K562 (cell line): ENCODE data around the gene HCAR3. TPM values are rescaled to one million over a fixed set of nuclear protein-coding genes. Genes with fewer than 3 reads are reported as not detected.

Experiments used
- CBX3 ChIP-seq, 2 experiments: IDR thresholded peaks; 1 replicate in 1 of 2; 2 replicates in 1 of 2; pipeline ENCODE4 v1.6.1; 2012; ENCODE audit warnings: inconsistent platforms in 2 of 2, low read length in 2 of 2, borderline replicate concordance in 1 of 2, control low read depth in 1 of 2
- CTBP1 ChIP-seq: fragments of 450-650 bp; IDR thresholded peaks from 2 replicates; pipeline ENCODE4 v1.6.1; 2016; ENCODE audit warnings: borderline replicate concordance
- FOXJ3 ChIP-seq: sonication (generic); formaldehyde crosslinking; IDR thresholded peaks from 2 replicates; pipeline ENCODE4 v1.4.0; 2020; ENCODE audit warnings: mild to moderate bottlenecking, missing genetic modification reagents
- FOXP1 ChIP-seq: sonication (generic); formaldehyde crosslinking; IDR thresholded peaks from 2 replicates; pipeline ENCODE4 v1.8.0; 2022; ENCODE audit warnings: mild to moderate bottlenecking, missing genetic modification reagents
- KDM4B ChIP-seq, 2 experiments: fragments of 450-650 bp in 1 of 2; sonication (generic) in 1 of 2; IDR thresholded peaks; 2 replicates each; pipeline ENCODE4 v1.6.1; 2016 to 2017; ENCODE audit warnings: borderline replicate concordance in 2 of 2, antibody characterized with exemption in 1 of 2, low read depth in 1 of 2, mild to moderate bottlenecking in 1 of 2
- LARP7 ChIP-seq: fragments of 450-650 bp; IDR thresholded peaks from 2 replicates; pipeline ENCODE4 v1.6.1; 2016
- RBM25 ChIP-seq: fragments of 200-400 bp; formaldehyde crosslinking; IDR thresholded peaks from 2 replicates; pipeline ENCODE4 v1.6.1; 2018; ENCODE audit warnings: low read length, low read depth, moderate library complexity; ENCODE audit not compliant: severe bottlenecking
- SP2 ChIP-seq: IDR thresholded peaks from 2 replicates; pipeline ENCODE4 v1.6.1; 2011; ENCODE audit warnings: mild to moderate bottlenecking, low read depth, low read length, moderate library complexity; ENCODE audit not compliant: poor library complexity, severe bottlenecking; ENCODE audit errors: extremely low read depth
- TCF7 ChIP-seq: sonication (generic); IDR thresholded peaks from 2 replicates; pipeline ENCODE4 v1.6.1; 2016; ENCODE audit warnings: antibody characterized with exemption, borderline replicate concordance
- TSC22D4 ChIP-seq: fragments of 450-650 bp; IDR thresholded peaks from 2 replicates; pipeline ENCODE4 v1.6.1; 2016; ENCODE audit warnings: missing genetic modification characterization, missing biosample characterization, control low read depth
- ZC3H4 ChIP-seq: sonication (generic); formaldehyde crosslinking; IDR thresholded peaks from 2 replicates; pipeline ENCODE4 v1.9.0; 2021; ENCODE audit warnings: missing genetic modification reagents, borderline replicate concordance
- ZSCAN29 ChIP-seq: fragments of 450-650 bp; IDR thresholded peaks from 2 replicates; pipeline ENCODE4 v1.6.1; 2017
- polyA plus RNA-seq, 8 experiments: library from polyadenylated mRNA; depleted of rRNA in 4 of 8; stranded (reverse) in 5 of 8; unstranded in 3 of 8; fragments of >200 nt; fragmentation: Nextera tagmentation in 2 of 8; fragmentation: Illumina TruSeq in 1 of 8; extraction: Ambion mirVana in 2 of 8; extraction: Trizol in 1 of 8; gene quantifications; 2 replicates each; pipeline versions ENCODE4 v1.2.1 to v1.2.3, GENCODE V29; 2011 to 2014; ENCODE audit warnings: inconsistent platforms in 1 of 8, missing spikeins in 1 of 8
- total RNA-seq, 7 experiments: library from RNA; depleted of rRNA in 6 of 7; stranded (reverse); fragments of >200 nt in 6 of 7; fragmentation: Illumina TruSeq in 2 of 7; extraction: Trizol in 2 of 7; gene quantifications; 2 replicates each; pipeline versions ENCODE4 v1.2.1 to v1.2.3, GENCODE V29; 2011 to 2021; ENCODE audit warnings: low replicate concordance in 1 of 7
- TF ChIP-seq, protein P1 (sequence below): fragments of 250-450 bp; sonication (Bioruptor Pico); IDR thresholded peaks from 2 replicates; pipeline ENCODE4 v1.5.1; 2021; ENCODE audit warnings: mild to moderate bottlenecking
- TF ChIP-seq, protein P2 (sequence below): fragments of 450-650 bp; IDR thresholded peaks from 2 replicates; pipeline ENCODE4 v1.6.1; 2016; ENCODE audit warnings: antibody characterized with exemption
- TF ChIP-seq, protein P3 (sequence below), 2 experiments: IDR thresholded peaks in 1 of 2; conservative IDR thresholded peaks in 1 of 2; 2 replicates each; pipeline ENCODE4 v1.6.1; 2016; ENCODE audit warnings: low read depth in 2 of 2, mild to moderate bottlenecking in 1 of 2, missing compliant biosample characterization in 1 of 2, missing genetic modification characterization in 1 of 2, moderate library complexity in 1 of 2
- TF ChIP-seq, protein P4 (sequence below): conservative IDR thresholded peaks from 2 replicates; pipeline ENCODE4 v1.6.1; 2011; ENCODE audit warnings: low read depth, mild to moderate bottlenecking, low read length; ENCODE audit not compliant: control insufficient read depth

Gene HCAR3
- total and polyA plus RNA-seq, 9 of the 15 experiments (the other 6 are each of a cell fraction or from before 2014, with no cell fraction given) = not detected

DNA sequence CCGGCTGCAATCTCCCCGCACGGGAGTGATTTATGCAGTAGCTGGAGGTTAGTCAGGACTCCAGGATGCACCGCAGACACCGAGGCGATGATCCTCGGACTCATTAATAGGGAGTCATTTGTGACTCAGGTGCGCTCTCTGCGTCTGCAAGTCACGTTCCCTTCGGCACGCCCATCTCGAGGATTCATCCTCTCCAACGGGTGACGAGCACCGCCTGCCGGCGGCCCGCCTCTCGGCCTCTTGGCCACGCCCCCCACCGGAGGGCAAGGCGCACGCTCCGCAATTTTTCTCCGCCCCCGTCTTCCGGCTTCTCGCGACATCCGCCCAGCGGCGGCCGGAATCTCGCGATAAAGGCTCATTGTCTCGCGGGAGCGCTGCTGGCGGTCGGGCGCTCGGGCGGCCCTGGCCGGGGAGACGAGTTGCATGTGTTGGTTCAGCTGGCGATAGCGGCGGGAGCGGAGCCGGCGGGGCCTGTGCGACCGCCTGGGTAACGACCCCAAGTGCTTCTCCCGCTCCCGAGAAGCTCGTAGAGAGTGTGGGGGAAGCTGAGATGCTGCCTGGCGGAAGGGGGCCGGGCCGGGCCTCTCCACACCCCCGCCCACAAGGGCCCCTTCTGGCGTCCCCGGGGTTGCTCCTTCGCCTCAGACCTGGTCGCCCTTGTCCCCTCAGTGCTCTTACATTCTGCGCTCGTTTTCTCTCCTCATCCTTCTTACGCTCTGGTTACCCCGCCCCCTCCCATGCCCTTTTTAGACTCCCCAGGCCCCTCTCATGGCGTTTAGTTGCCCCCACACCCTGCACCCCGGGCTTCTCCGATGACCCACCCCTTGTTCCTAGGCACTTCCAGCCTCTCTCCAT is 36.1 kb upstream of the HCAR3 start, which contains the start of gene DENR (continued):
- TF ChIP-seq CTBP1 (peak; percentile 96), LARP7 (peak; percentile 85; the same call in 1 of the 2 replicates), KDM4B (IDR thresholded peaks at IDR 0.05; ENCODE audit: borderline replicate concordance in 2 of 2, low read depth in 1 of 2) (peak in 1 of 2 experiments; percentile 75; a peak in 1 of 4 replicates), FOXJ3 (CRISPR knock-in tag) (no peak), ZC3H4 (no peak), RBM25 (peak; percentile 100), SP2 (no peak), TSC22D4 (tag) (no peak), TCF7 (peak; percentile 33; the same call in 1 of the 2 replicates), CBX3 (IDR thresholded peaks at IDR 0.05; ENCODE audit: borderline replicate concordance in 1 of 2, low read length in 2 of 2) (peak in 1 of 2 experiments; percentile 62; a peak in 1 of 3 replicates), ZSCAN29 (0 out of 2 replicates have a peak, but pooled peaks have one; percentile 30), FOXP1 (CRISPR knock-in tag) (peak; percentile 68; the same call in 1 of the 2 replicates)
- TF ChIP-seq, protein P1, sequence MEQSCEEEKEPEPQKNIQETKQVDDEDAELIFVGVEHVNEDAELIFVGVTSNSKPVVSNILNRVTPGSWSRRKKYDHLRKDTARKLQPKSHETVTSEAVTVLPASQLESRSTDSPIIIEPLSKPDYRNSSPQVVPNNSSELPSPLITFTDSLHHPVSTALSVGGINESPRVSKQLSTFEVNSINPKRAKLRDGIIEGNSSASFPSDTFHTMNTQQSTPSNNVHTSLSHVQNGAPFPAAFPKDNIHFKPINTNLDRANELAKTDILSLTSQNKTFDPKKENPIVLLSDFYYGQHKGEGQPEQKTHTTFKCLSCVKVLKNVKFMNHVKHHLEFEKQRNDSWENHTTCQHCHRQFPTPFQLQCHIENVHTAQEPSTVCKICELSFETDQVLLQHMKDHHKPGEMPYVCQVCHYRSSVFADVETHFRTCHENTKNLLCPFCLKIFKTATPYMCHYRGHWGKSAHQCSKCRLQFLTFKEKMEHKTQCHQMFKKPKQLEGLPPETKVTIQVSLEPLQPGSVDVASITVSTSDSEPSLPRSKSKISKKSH = no peak
- TF ChIP-seq, protein P2, sequence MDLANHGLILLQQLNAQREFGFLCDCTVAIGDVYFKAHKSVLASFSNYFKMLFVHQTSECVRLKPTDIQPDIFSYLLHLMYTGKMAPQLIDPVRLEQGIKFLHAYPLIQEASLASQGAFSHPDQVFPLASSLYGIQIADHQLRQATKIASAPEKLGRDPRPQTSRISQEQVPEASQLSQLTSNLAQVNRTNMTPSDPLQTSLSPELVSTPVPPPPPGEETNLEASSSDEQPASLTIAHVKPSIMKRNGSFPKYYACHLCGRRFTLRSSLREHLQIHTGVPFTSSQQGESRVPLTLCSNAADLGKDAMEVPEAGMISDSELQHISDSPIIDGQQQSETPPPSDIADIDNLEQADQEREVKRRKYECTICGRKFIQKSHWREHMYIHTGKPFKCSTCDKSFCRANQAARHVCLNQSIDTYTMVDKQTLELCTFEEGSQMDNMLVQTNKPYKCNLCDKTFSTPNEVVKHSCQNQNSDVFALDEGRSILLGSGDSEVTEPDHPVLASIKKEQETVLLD = 0 out of 2 replicates have a peak, but pooled peaks have one; percentile 40
- TF ChIP-seq, protein P3, sequence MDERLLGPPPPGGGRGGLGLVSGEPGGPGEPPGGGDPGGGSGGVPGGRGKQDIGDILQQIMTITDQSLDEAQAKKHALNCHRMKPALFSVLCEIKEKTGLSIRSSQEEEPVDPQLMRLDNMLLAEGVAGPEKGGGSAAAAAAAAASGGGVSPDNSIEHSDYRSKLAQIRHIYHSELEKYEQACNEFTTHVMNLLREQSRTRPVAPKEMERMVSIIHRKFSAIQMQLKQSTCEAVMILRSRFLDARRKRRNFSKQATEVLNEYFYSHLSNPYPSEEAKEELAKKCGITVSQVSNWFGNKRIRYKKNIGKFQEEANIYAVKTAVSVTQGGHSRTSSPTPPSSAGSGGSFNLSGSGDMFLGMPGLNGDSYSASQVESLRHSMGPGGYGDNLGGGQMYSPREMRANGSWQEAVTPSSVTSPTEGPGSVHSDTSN (CRISPR knock-in tag; IDR thresholded peaks at IDR 0.05; ENCODE audit: low read depth) = no peak
- TF ChIP-seq, protein P3 (tag; conservative IDR thresholded peaks at IDR 0.05; ENCODE audit: low read depth) = peak; percentile 55
- TF ChIP-seq, protein P4, sequence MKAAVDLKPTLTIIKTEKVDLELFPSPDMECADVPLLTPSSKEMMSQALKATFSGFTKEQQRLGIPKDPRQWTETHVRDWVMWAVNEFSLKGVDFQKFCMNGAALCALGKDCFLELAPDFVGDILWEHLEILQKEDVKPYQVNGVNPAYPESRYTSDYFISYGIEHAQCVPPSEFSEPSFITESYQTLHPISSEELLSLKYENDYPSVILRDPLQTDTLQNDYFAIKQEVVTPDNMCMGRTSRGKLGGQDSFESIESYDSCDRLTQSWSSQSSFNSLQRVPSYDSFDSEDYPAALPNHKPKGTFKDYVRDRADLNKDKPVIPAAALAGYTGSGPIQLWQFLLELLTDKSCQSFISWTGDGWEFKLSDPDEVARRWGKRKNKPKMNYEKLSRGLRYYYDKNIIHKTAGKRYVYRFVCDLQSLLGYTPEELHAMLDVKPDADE = 0 out of 2 replicates have a peak, but pooled peaks have one; percentile 39
